ENCODE results near the gene SLC35G6. TPM values are rescaled to one million over a fixed set of nuclear protein-coding genes. Genes with fewer than 3 reads are reported as not detected.

The SLC35G6 gene
- total RNA-seq, 1 donor = not detected

Other genes starting within 250 kb of the SLC35G6 start
- gene DVL2, start 246.9 kb upstream of the SLC35G6 start, total RNA-seq (ENCODE audit: low replicate concordance) = 67.7 and 102 TPM in 2 replicates
- gene PHF23, start 242.0 kb upstream of the SLC35G6 start, total RNA-seq (ENCODE audit: low replicate concordance) = 26.7 and 40.3 TPM in 2 replicates
- 293 and 420 TPM in 2 replicates for gene GABARAP, start 239.0 kb upstream of the SLC35G6 start, total RNA-seq (ENCODE audit: low replicate concordance)
- 15.3 and 41.2 TPM in 2 replicates for gene CTDNEP1, start 229.7 kb upstream of the SLC35G6 start, total RNA-seq (ENCODE audit: low replicate concordance)
- 31.6 and 35.6 TPM in 2 replicates for gene ELP5, start 229.2 kb upstream of the SLC35G6 start, total RNA-seq (ENCODE audit: low replicate concordance)
- gene CLDN7, start 219.0 kb upstream of the SLC35G6 start, total RNA-seq (ENCODE audit: low replicate concordance) = 3.0 TPM in 1 of 2 replicates, not detected in the other
- gene SLC2A4, start 199.7 kb upstream of the SLC35G6 start, total RNA-seq (ENCODE audit: low replicate concordance) = 0.18 TPM in 1 of 2 replicates, not detected in the other
- gene YBX2, start 186.8 kb upstream of the SLC35G6 start, total RNA-seq (ENCODE audit: low replicate concordance) = not detected in 2 replicates
- gene EIF5A, start 173.8 kb upstream of the SLC35G6 start, total RNA-seq (ENCODE audit: low replicate concordance) = 78.3 and 1,006 TPM in 2 replicates
- 28.4 and 69.1 TPM in 2 replicates for gene GPS2, start 166.1 kb upstream of the SLC35G6 start, total RNA-seq (ENCODE audit: low replicate concordance)
- 17.4 and 17.7 TPM in 2 replicates for gene NEURL4, start 152.1 kb upstream of the SLC35G6 start, total RNA-seq (ENCODE audit: low replicate concordance)
- gene ACAP1, start 144.9 kb upstream of the SLC35G6 start, total RNA-seq (ENCODE audit: low replicate concordance) = 0.72 TPM in 1 of 2 replicates, not detected in the other
- 6.1 and 6.9 TPM in 2 replicates for gene KCTD11, start 129.3 kb upstream of the SLC35G6 start, total RNA-seq (ENCODE audit: low replicate concordance)
- not detected in 2 replicates for gene TMEM95, start 126.3 kb upstream of the SLC35G6 start, total RNA-seq (ENCODE audit: low replicate concordance)
- under 0.01 TPM in 1 of 2 replicates, not detected in the other for gene TNK1, start 100.4 kb upstream of the SLC35G6 start, total RNA-seq (ENCODE audit: low replicate concordance)
- gene PLSCR3, start 86.9 kb upstream of the SLC35G6 start, total RNA-seq (ENCODE audit: low replicate concordance) = 19.5 and 26.9 TPM in 2 replicates
- 21.7 and 43.7 TPM in 2 replicates for gene TMEM256, start 77.3 kb upstream of the SLC35G6 start, total RNA-seq (ENCODE audit: low replicate concordance)
- 7.0 and 20.3 TPM in 2 replicates for gene NLGN2, start 73.6 kb upstream of the SLC35G6 start, total RNA-seq (ENCODE audit: low replicate concordance)
- not detected in 2 replicates for gene SPEM1, start 61.1 kb upstream of the SLC35G6 start, total RNA-seq (ENCODE audit: low replicate concordance)
- not detected in 2 replicates for gene SPEM2, start 55.8 kb upstream of the SLC35G6 start, total RNA-seq (ENCODE audit: low replicate concordance)
- 0.25 TPM in 1 of 2 replicates, not detected in the other for gene SPEM3, start 52.6 kb upstream of the SLC35G6 start, total RNA-seq (ENCODE audit: low replicate concordance)
- 1.6 and 2.2 TPM in 2 replicates for gene TMEM102, start 46.0 kb upstream of the SLC35G6 start, total RNA-seq (ENCODE audit: low replicate concordance)
- gene FGF11, start 41.9 kb upstream of the SLC35G6 start, total RNA-seq (ENCODE audit: low replicate concordance) = 0.36 and 1.7 TPM in 2 replicates
- 4.7 and 6.1 TPM in 2 replicates for gene CHRNB1, start 36.4 kb upstream of the SLC35G6 start, total RNA-seq (ENCODE audit: low replicate concordance)
- 37.4 and 45.5 TPM in 2 replicates for gene ZBTB4, start 1.8 kb upstream of the SLC35G6 start, total RNA-seq (ENCODE audit: low replicate concordance)
- gene POLR2A, start 2.9 kb downstream of the SLC35G6 start, total RNA-seq (ENCODE audit: low replicate concordance) = 72.9 and 74.1 TPM in 2 replicates
- gene TNFSF12, start 67.6 kb downstream of the SLC35G6 start, total RNA-seq (ENCODE audit: low replicate concordance) = 10.1 and 14.5 TPM in 2 replicates
- gene TNFSF13, start 77.3 kb downstream of the SLC35G6 start, total RNA-seq (ENCODE audit: low replicate concordance) = 1.1 and 1.4 TPM in 2 replicates
- gene SENP3, start 80.5 kb downstream of the SLC35G6 start, total RNA-seq (ENCODE audit: low replicate concordance) = 14.6 and 60.4 TPM in 2 replicates
- 4.9 and 71.7 TPM in 2 replicates for gene CD68, start 98.2 kb downstream of the SLC35G6 start, total RNA-seq (ENCODE audit: low replicate concordance)
- gene MPDU1, start 102.4 kb downstream of the SLC35G6 start, total RNA-seq (ENCODE audit: low replicate concordance) = 32.3 and 127 TPM in 2 replicates
- 0.57 and 1.4 TPM in 2 replicates for gene SOX15, start 108.6 kb downstream of the SLC35G6 start, total RNA-seq (ENCODE audit: low replicate concordance)
- 27.1 and 33.1 TPM in 2 replicates for gene FXR2, start 133.5 kb downstream of the SLC35G6 start, total RNA-seq (ENCODE audit: low replicate concordance)
- 34.5 and 82.2 TPM in 2 replicates for gene SAT2, start 146.4 kb downstream of the SLC35G6 start, total RNA-seq (ENCODE audit: low replicate concordance)
- gene SHBG, start 148.7 kb downstream of the SLC35G6 start, total RNA-seq (ENCODE audit: low replicate concordance) = 0.25 and 0.36 TPM in 2 replicates
- not detected in 2 replicates for gene ATP1B2, start 169.5 kb downstream of the SLC35G6 start, total RNA-seq (ENCODE audit: low replicate concordance)
- 17.8 and 68.7 TPM in 2 replicates for gene TP53, start 206.0 kb downstream of the SLC35G6 start, total RNA-seq (ENCODE audit: low replicate concordance)
- 7.4 and 11.0 TPM in 2 replicates for gene WRAP53, start 207.0 kb downstream of the SLC35G6 start, total RNA-seq (ENCODE audit: low replicate concordance)
- gene EFNB3, start 223.8 kb downstream of the SLC35G6 start, total RNA-seq (ENCODE audit: low replicate concordance) = 0.90 and 3.9 TPM in 2 replicates
- under 0.01 TPM in 1 of 2 replicates, not detected in the other for gene DNAH2, start 236.3 kb downstream of the SLC35G6 start, total RNA-seq (ENCODE audit: low replicate concordance)